Epithelial cell of proximal tubule (primary cell): ENCODE results near the gene ATOSB. TPM values are rescaled to one million over a fixed set of nuclear protein-coding genes. Genes with fewer than 3 reads are reported as not detected.

Source experiments
- DNase-seq: peaks from one replicate; pipeline ENCODE4 v3.0.0-alpha.2; 2011; ENCODE audit warnings: low read depth
- H3K4me3 ChIP-seq: 2 replicates; pipeline ENCODE4 v1.5.1; 2011; ENCODE audit warnings: low read depth, mild to moderate bottlenecking, low read length
- CTCF ChIP-seq: conservative IDR thresholded peaks from 2 replicates; pipeline ENCODE4 v1.5.1; 2012; ENCODE audit warnings: low read depth, mild to moderate bottlenecking, low read length
- total RNA-seq: library from RNA; depleted of rRNA; stranded (reverse); fragments of >200 nt; gene quantifications from 2 replicates; pipeline ENCODE4 v1.2.3, GENCODE V29; 2015

The ATOSB gene
- total RNA-seq, 1 donor from 2014 or later: 27.7 TPM

- no peak for TF ChIP-seq CTCF
Observed at GRCh38 chr9:35060548-35061207, 55.0 kb downstream of the ATOSB start.

GRCh38 chr9:35059438-35059837 is 56.2 kb downstream of the ATOSB start:
- no peak for DNase-seq
- TF ChIP-seq CTCF: no peak
- H3K4me3 ChIP-seq: no peak overlapping the region

More at GRCh38 chr9:35060548-35061207, 55.0 kb downstream of the ATOSB start:
- DNase-seq: no peak
- no peak overlapping the region for H3K4me3 ChIP-seq

GRCh38 chr9:35057271-35057620 is 58.4 kb downstream of the ATOSB start:
- DNase-seq: no peak
- H3K4me3 ChIP-seq: no peak overlapping the region
- TF ChIP-seq CTCF: no peak

- DNase-seq: no peak
- no peak for TF ChIP-seq CTCF
- H3K4me3 ChIP-seq: no peak overlapping the region
Observed at GRCh38 chr9:35056571-35057270, 58.9 kb downstream of the ATOSB start.

- no peak for TF ChIP-seq CTCF
- H3K4me3 ChIP-seq: no peak overlapping the region
Observed at GRCh38 chr9:35054871-35055644, 60.6 kb downstream of the ATOSB start.

GRCh38 chr9:35054185-35054835 is 61.4 kb downstream of the ATOSB start:
- TF ChIP-seq CTCF: no peak
- DNase-seq: no peak
- no peak overlapping the region for H3K4me3 ChIP-seq

More at GRCh38 chr9:35054871-35055644, 60.6 kb downstream of the ATOSB start:
- no peak for DNase-seq

Other genes starting within 250 kb of the ATOSB start
- gene PHF24, start 157.6 kb downstream of the ATOSB start, total RNA-seq: 0.12 TPM in 1 of 2 replicates, not detected in the other
- gene DNAJB5, start 126.1 kb downstream of the ATOSB start, total RNA-seq: 11.1 and 20.2 TPM in 2 replicates
- gene VCP, start 43.2 kb downstream of the ATOSB start, total RNA-seq: 244 and 371 TPM in 2 replicates
- gene FANCG, start 35.9 kb downstream of the ATOSB start, total RNA-seq: 47.3 and 60.3 TPM in 2 replicates
- gene PIGO, start 19.3 kb downstream of the ATOSB start, total RNA-seq: 18.6 and 27.8 TPM in 2 replicates
- 201 and 268 TPM in 2 replicates for gene STOML2, start 12.7 kb downstream of the ATOSB start, total RNA-seq
- 19.1 and 19.6 TPM in 2 replicates for gene UNC13B, start 46.1 kb upstream of the ATOSB start, total RNA-seq